H9 (cell line): Measurements from ENCODE around the gene OR2A12. TPM values are rescaled to one million over a fixed set of nuclear protein-coding genes. Genes with fewer than 3 reads are reported as not detected.

Experiments
- DNase-seq: peaks from one replicate; pipeline ENCODE4 v3.0.0-alpha.2; 2017
- H2AFZ ChIP-seq: one replicate; pipeline ENCODE4 v1.6.1; 2013; ENCODE audit warnings: mild to moderate bottlenecking, low read length, control low read depth, moderate library complexity
- H2AK5ac ChIP-seq: 2 replicates; pipeline ENCODE4 v1.6.1; 2013; ENCODE audit warnings: low read length, control low read depth, mixed read lengths; ENCODE audit not compliant: insufficient read length
- H2BK120ac ChIP-seq: one replicate; pipeline ENCODE4 v1.6.1; 2013; ENCODE audit warnings: low read depth, mild to moderate bottlenecking, low read length, control low read depth, inconsistent platforms; ENCODE audit not compliant: poor library complexity, severe bottlenecking
- H2BK12ac ChIP-seq: 2 replicates; pipeline ENCODE4 v1.6.1; 2013; ENCODE audit warnings: low read length, control low read depth, mixed read lengths, low read depth; ENCODE audit not compliant: insufficient read length
- H2BK15ac ChIP-seq: 2 replicates; pipeline ENCODE4 v1.6.1; 2013; ENCODE audit warnings: low read depth, low read length, control low read depth
- H2BK20ac ChIP-seq: one replicate; pipeline ENCODE4 v1.6.1; 2013; ENCODE audit warnings: low read depth, mild to moderate bottlenecking, low read length, control low read depth, inconsistent platforms; ENCODE audit not compliant: poor library complexity, severe bottlenecking
- H2BK5ac ChIP-seq: 2 replicates; pipeline ENCODE4 v1.6.1; 2013; ENCODE audit warnings: low read length, control low read depth, mixed read lengths; ENCODE audit not compliant: insufficient read length
- H3K14ac ChIP-seq: 2 replicates; pipeline ENCODE4 v1.6.1; 2013; ENCODE audit warnings: low read length, control low read depth; ENCODE audit not compliant: insufficient read depth
- H3K18ac ChIP-seq: 2 replicates; pipeline ENCODE4 v1.6.1; 2013; ENCODE audit warnings: low read depth, mild to moderate bottlenecking, mixed read lengths, low read length, control low read depth; ENCODE audit not compliant: insufficient read length
- H3K23ac ChIP-seq: 2 replicates; pipeline ENCODE4 v1.6.1; 2013; ENCODE audit warnings: low read length, control low read depth, mixed read lengths, low read depth; ENCODE audit not compliant: insufficient read length
- H3K23me2 ChIP-seq: 2 replicates; pipeline ENCODE4 v1.6.1; 2013; ENCODE audit warnings: low read depth, mild to moderate bottlenecking, mixed read lengths, low read length, control low read depth; ENCODE audit not compliant: insufficient read length, poor library complexity, severe bottlenecking
- H3K27ac ChIP-seq: 2 replicates; pipeline ENCODE4 v1.5.1; 2013; ENCODE audit warnings: low read length, control low read depth, mixed read lengths, low read depth; ENCODE audit not compliant: insufficient read length
- H3K27me3 ChIP-seq: 2 replicates; pipeline ENCODE4 v1.6.1; 2013; ENCODE audit warnings: low read length, control low read depth, inconsistent platforms; ENCODE audit not compliant: insufficient read depth
- H3K4ac ChIP-seq: 2 replicates; pipeline ENCODE4 v1.6.1; 2013; ENCODE audit warnings: low read depth, mild to moderate bottlenecking, control low read depth, inconsistent platforms, low read length, moderate library complexity
- H3K4me1 ChIP-seq: 2 replicates; pipeline ENCODE4 v1.6.1; 2013; ENCODE audit warnings: low read length, control low read depth, inconsistent platforms; ENCODE audit not compliant: insufficient read depth
- H3K4me2 ChIP-seq: 2 replicates; pipeline ENCODE4 v1.6.1; 2013; ENCODE audit warnings: low read length, control low read depth, mixed read lengths; ENCODE audit not compliant: insufficient read length, insufficient read depth
- H3K56ac ChIP-seq: 2 replicates; pipeline ENCODE4 v1.6.1; 2013; ENCODE audit warnings: low read depth, mild to moderate bottlenecking, mixed read lengths, low read length, control low read depth; ENCODE audit not compliant: insufficient read length
- H3K79me1 ChIP-seq: 2 replicates; pipeline ENCODE4 v1.6.1; 2013; ENCODE audit warnings: low read depth, mild to moderate bottlenecking, moderate library complexity, low read length, control low read depth, inconsistent platforms; ENCODE audit not compliant: insufficient read depth, poor library complexity, severe bottlenecking
- H3K79me2 ChIP-seq: 2 replicates; pipeline ENCODE4 v1.6.1; 2013; ENCODE audit warnings: low read length, control low read depth, inconsistent platforms; ENCODE audit not compliant: insufficient read depth
- H3K9ac ChIP-seq: 2 replicates; pipeline ENCODE4 v1.6.1; 2013; ENCODE audit warnings: low read length, control low read depth, mixed read lengths; ENCODE audit not compliant: insufficient read length; ENCODE audit errors: extremely low read depth
- H3K9me3 ChIP-seq: one replicate; pipeline ENCODE4 v1.6.1; 2013; ENCODE audit warnings: low read depth, low read length, inconsistent platforms; ENCODE audit not compliant: control insufficient read depth
- H3T11ph ChIP-seq: one replicate; pipeline ENCODE4 v1.6.1; 2013; ENCODE audit warnings: mild to moderate bottlenecking, low read length, control low read depth, inconsistent platforms
- H4K20me1 ChIP-seq: one replicate; pipeline ENCODE4 v1.6.1; 2013; ENCODE audit not compliant: control insufficient read depth, insufficient read length, insufficient read depth
- H4K5ac ChIP-seq: 2 replicates; pipeline ENCODE4 v1.6.1; 2013; ENCODE audit warnings: low read depth, mild to moderate bottlenecking, mixed read lengths, low read length, control low read depth; ENCODE audit not compliant: insufficient read length
- H4K8ac ChIP-seq: replicated peaks from 2 replicates; pipeline ENCODE4 v1.6.1; 2013; ENCODE audit warnings: low read length, control low read depth, mixed read lengths, low read depth; ENCODE audit not compliant: insufficient read length
- H4K91ac ChIP-seq: 2 replicates; pipeline ENCODE4 v1.6.1; 2013; ENCODE audit warnings: low read depth, mild to moderate bottlenecking, moderate library complexity, mixed read lengths, low read length, control low read depth; ENCODE audit not compliant: insufficient read length
- H3K27ac Mint-ChIP-seq, 3 experiments: 2 replicates in 2 of 3; 3 replicates in 1 of 3; pipeline ENCODE4 v1.8.0; 2020 to 2021; ENCODE audit warnings: mixed read lengths in 3 of 3, mild to moderate bottlenecking in 1 of 3, moderate library complexity in 1 of 3
- H3K27me3 Mint-ChIP-seq: 2 replicates; pipeline ENCODE4 v1.8.0; 2021; ENCODE audit warnings: low read depth, mild to moderate bottlenecking, moderate library complexity, mixed read lengths
- H3K36me3 Mint-ChIP-seq, 3 experiments: 2 replicates in 2 of 3; 3 replicates in 1 of 3; pipeline ENCODE4 v1.8.0; 2020 to 2021; ENCODE audit warnings: low read depth in 3 of 3, mixed read lengths in 3 of 3; ENCODE audit not compliant: insufficient read depth in 1 of 3
- H3K4me1 Mint-ChIP-seq, 2 experiments: 2 replicates each; pipeline ENCODE4 v1.8.0; 2020; ENCODE audit warnings: mixed read lengths in 2 of 2
- H3K4me3 Mint-ChIP-seq, 2 experiments: 2 replicates in 1 of 2; 3 replicates in 1 of 2; pipeline ENCODE4 v1.8.0; 2020 to 2021; ENCODE audit warnings: mild to moderate bottlenecking in 2 of 2, mixed read lengths in 2 of 2, moderate library complexity in 1 of 2
- H3K9me3 Mint-ChIP-seq, 2 experiments: 2 replicates in 1 of 2; 3 replicates in 1 of 2; pipeline ENCODE4 v1.8.0; 2020; ENCODE audit warnings: mild to moderate bottlenecking in 2 of 2, mixed read lengths in 2 of 2, moderate library complexity in 1 of 2
- WGBS: extraction: QIAGEN DNeasy Blood & Tissue Kit; methylation state at CpG from one replicate; pipeline ENCODE4 v1.1.7; 2013; ENCODE audit warnings: missing lambda C conversion rate, low lambda C conversion rate, mixed read lengths; ENCODE audit not compliant: insufficient read length; ENCODE audit errors: extremely low coverage; 5-methylcytosine and 5-hydroxymethylcytosine counted together
- total RNA-seq: library from RNA; stranded (reverse); gene quantifications from 2 replicates; pipeline ENCODE4 v1.2.1, GENCODE V29; 2021
- TF ChIP-seq, protein P1 (sequence below): fragments of 200-600 bp; sonication (generic); conservative IDR thresholded peaks from 3 replicates; pipeline ENCODE4 v1.8.0; 2021; ENCODE audit warnings: antibody characterized with exemption, mild to moderate bottlenecking

Gene OR2A12
- total RNA-seq, 1 experiment from 2014 or later, result not detected

DNA sequence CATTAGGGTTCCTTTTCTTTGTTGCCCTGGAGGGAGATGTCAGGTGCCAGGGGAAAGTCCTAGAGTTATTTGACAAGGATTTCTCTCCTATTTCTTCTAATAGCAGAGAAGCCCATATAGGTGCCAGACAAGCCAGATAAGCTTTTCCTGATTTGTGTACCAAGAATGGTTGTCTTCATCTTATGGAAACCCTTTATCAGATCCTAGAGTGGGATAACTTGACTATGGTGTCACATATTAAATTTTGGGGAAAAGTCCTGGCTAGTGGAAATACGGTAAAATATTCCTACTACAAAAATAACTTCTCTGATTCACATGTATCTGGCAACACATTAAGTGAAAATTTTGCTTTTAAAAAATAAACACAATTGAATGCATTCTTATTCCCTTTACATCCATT is 1.2 kb downstream of the OR2A12 start:
- H4K8ac ChIP-seq, result no peak overlapping the region
- H3K4ac ChIP-seq, result no peak overlapping the region
- Mint-ChIP-seq H3K27ac (no peak overlapping the region), H3K4me3 (no peak overlapping the region), H3K4me1 (peaks cover 2 to 3% of the 10 kb centered on the region in 2 experiments; a peak in 2 of 4 replicates), H3K36me3 (no peaks in the 10 kb centered on the region; a peak in 1 of 7 replicates), H3K9me3 (peaks cover 0 to 11% of the 10 kb centered on the region in 2 experiments; a peak in 1 of 5 replicates), H3K27me3 (no peaks in the 10 kb centered on the region)
- H4K91ac ChIP-seq, result no peak overlapping the region
- H3K79me2 ChIP-seq, result no peaks in the 10 kb centered on the region
- no CpG with 5 or more reads among the region's 1 CpG for WGBS
- no peak overlapping the region for H3K56ac ChIP-seq
- peaks cover 2% of the 10 kb centered on the region for H3K23me2 ChIP-seq
- no peaks in the 10 kb centered on the region for H3K27me3 ChIP-seq
- no peak overlapping the region for H2AFZ ChIP-seq
- H3K18ac ChIP-seq, result no peak overlapping the region
- H3K9ac ChIP-seq, result no peak overlapping the region
- no peak overlapping the region for H4K5ac ChIP-seq
- H4K20me1 ChIP-seq, result no peaks in the 10 kb centered on the region
- H2BK120ac ChIP-seq, result no peak overlapping the region
- H3K23ac ChIP-seq, result no peak overlapping the region
- no peak overlapping the region for H3T11ph ChIP-seq
- no peak overlapping the region for H2AK5ac ChIP-seq
- no peak overlapping the region for H3K14ac ChIP-seq
- no peak overlapping the region for H3K4me2 ChIP-seq
- H2BK20ac ChIP-seq, result no peak overlapping the region
- no peaks in the 10 kb centered on the region for H3K4me1 ChIP-seq
- no peak for DNase-seq
- TF ChIP-seq, protein P1, sequence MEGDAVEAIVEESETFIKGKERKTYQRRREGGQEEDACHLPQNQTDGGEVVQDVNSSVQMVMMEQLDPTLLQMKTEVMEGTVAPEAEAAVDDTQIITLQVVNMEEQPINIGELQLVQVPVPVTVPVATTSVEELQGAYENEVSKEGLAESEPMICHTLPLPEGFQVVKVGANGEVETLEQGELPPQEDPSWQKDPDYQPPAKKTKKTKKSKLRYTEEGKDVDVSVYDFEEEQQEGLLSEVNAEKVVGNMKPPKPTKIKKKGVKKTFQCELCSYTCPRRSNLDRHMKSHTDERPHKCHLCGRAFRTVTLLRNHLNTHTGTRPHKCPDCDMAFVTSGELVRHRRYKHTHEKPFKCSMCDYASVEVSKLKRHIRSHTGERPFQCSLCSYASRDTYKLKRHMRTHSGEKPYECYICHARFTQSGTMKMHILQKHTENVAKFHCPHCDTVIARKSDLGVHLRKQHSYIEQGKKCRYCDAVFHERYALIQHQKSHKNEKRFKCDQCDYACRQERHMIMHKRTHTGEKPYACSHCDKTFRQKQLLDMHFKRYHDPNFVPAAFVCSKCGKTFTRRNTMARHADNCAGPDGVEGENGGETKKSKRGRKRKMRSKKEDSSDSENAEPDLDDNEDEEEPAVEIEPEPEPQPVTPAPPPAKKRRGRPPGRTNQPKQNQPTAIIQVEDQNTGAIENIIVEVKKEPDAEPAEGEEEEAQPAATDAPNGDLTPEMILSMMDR, result no peak
- H2BK12ac ChIP-seq, result no peak overlapping the region
- H3K27ac ChIP-seq, result no peak overlapping the region
- no peak overlapping the region for H2BK5ac ChIP-seq
- H3K9me3 ChIP-seq, result no peaks in the 10 kb centered on the region
- H2BK15ac ChIP-seq, result no peak overlapping the region
- no peaks in the 10 kb centered on the region for H3K79me1 ChIP-seq
